Stimulated activated CD4-positive, alpha-beta T cell treated with anti-CD3 and anti-CD28 coated beads, Interleukin-15, amount 100 ng/mL, for 48 hours (primary cell): ENCODE results near the gene CLCNKA.
"Not testable (repeated sequence)": the region's sequence is repeated elsewhere in the genome, so short reads cannot be mapped to it uniquely, and the experiment has no call there.

Source experiments
- DNase-seq, 2 donors: peaks; one replicate each; pipeline ENCODE4 v3.0.0-alpha.2; 2020; ENCODE audit warnings: low read depth in 2 of 2

CLCNKA gene

GRCh38 chr1:16042096-16042495 is 20.3 kb downstream of the CLCNKA start:
- DNase-seq, result no peak

GRCh38 chr1:16042654-16043053 is 20.8 kb downstream of the CLCNKA start:
- DNase-seq, result not testable (repeated sequence)

GRCh38 chr1:16043521-16043920 is 21.7 kb downstream of the CLCNKA start, which contains the start of gene CLCNKB:
CLCNKB (plus strand) TSS chr1:16043782; CDS start chr1:16044493, 711 bp downstream.
- no peak for DNase-seq

GRCh38 chr1:16043950-16044349 is 22.1 kb downstream of the CLCNKA start:
- no peak for DNase-seq

- DNase-seq, result no peak
Measured at GRCh38 chr1:16046842-16047241, 25.0 kb downstream of the CLCNKA start.

- DNase-seq, result no peak
Measured at GRCh38 chr1:16047791-16048475, 26.1 kb downstream of the CLCNKA start.

GRCh38 chr1:16048573-16049189 is 26.8 kb downstream of the CLCNKA start:
- DNase-seq, result peak; percentile 10 to 28

- no peak for DNase-seq
Measured at GRCh38 chr1:16050328-16050727, 28.5 kb downstream of the CLCNKA start.

- no peak for DNase-seq
Measured at GRCh38 chr1:16051039-16051438, 29.2 kb downstream of the CLCNKA start.

GRCh38 chr1:16051949-16052348 is 30.1 kb downstream of the CLCNKA start:
- not testable (repeated sequence) for DNase-seq

- no peak for DNase-seq
Measured at GRCh38 chr1:16053781-16054502, 32.1 kb downstream of the CLCNKA start.

GRCh38 chr1:16054598-16055540 is 33.0 kb downstream of the CLCNKA start:
- no peak for DNase-seq

- peak; percentile 76 to 87 for DNase-seq
Measured at GRCh38 chr1:16055613-16056520, 34.0 kb downstream of the CLCNKA start.

GRCh38 chr1:16056521-16056912 is 34.7 kb downstream of the CLCNKA start:
- DNase-seq, result not testable (repeated sequence)

- DNase-seq, result not testable (repeated sequence)
Measured at GRCh38 chr1:16057314-16057915, 35.6 kb downstream of the CLCNKA start.

GRCh38 chr1:16058394-16059120 is 36.7 kb downstream of the CLCNKA start:
- DNase-seq, result not testable (repeated sequence)

- DNase-seq, result no peak
Measured at GRCh38 chr1:16061266-16061665, 39.4 kb downstream of the CLCNKA start.

GRCh38 chr1:16061989-16062686 is 40.3 kb downstream of the CLCNKA start:
- not testable (repeated sequence) for DNase-seq

- DNase-seq, result not testable (repeated sequence)
Measured at GRCh38 chr1:16062687-16063075, 40.8 kb downstream of the CLCNKA start.
